ENCODE data around the gene XKR7.
"Not testable (repeated sequence)": the region's sequence is repeated elsewhere in the genome, so short reads cannot be mapped to it uniquely, and the experiment has no call there.

DNA sequence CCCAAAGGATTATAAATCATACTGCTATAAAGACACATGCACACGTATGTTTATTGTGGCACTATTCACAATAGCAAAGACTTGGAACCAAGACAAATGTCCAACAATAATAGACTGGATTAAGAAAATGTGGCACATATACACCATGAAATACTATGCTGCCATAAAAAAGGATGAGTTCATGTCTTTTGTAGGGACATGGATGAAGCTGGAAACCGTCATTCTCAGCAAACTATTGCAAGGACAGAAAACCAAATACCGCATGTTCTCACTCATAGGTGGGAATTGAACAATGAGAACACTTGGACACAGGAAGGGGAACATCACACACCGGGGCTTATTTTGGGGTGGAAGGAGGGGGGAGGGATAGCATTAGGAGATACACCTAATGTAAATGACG is 46.5 kb upstream of the XKR7 start:
- TF ChIP-seq, protein P1, sequence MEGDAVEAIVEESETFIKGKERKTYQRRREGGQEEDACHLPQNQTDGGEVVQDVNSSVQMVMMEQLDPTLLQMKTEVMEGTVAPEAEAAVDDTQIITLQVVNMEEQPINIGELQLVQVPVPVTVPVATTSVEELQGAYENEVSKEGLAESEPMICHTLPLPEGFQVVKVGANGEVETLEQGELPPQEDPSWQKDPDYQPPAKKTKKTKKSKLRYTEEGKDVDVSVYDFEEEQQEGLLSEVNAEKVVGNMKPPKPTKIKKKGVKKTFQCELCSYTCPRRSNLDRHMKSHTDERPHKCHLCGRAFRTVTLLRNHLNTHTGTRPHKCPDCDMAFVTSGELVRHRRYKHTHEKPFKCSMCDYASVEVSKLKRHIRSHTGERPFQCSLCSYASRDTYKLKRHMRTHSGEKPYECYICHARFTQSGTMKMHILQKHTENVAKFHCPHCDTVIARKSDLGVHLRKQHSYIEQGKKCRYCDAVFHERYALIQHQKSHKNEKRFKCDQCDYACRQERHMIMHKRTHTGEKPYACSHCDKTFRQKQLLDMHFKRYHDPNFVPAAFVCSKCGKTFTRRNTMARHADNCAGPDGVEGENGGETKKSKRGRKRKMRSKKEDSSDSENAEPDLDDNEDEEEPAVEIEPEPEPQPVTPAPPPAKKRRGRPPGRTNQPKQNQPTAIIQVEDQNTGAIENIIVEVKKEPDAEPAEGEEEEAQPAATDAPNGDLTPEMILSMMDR (IDR thresholded peaks at IDR 0.05) = not testable (repeated sequence)
- TF ChIP-seq EZH2 (IDR thresholded peaks at IDR 0.05) = not testable (repeated sequence)

Data from neural progenitor cell (in vitro differentiated cells).